K562 (cell line): Measurements from ENCODE around the gene METRN. TPM values are rescaled to one million over a fixed set of nuclear protein-coding genes. Genes with fewer than 3 reads are reported as not detected.

ENCODE experiments used
- ATAC-seq: fragments of 200-7000 bp; cut with Tn5 transposase; 3 replicates; pipeline ENCODE4 v1.9.1; 2020; ENCODE audit warnings: moderate library complexity
- BruUV-seq: library from RNA; stranded (reverse); fragments of 400-500 nt; replicated peaks from 2 replicates; lab custom pipeline; 2021; lab: Mats Ljungman, UMichigan
- CTCF ChIA-PET: fragments of 300-600 bp; formaldehyde crosslinking; extraction: SDS; loops from one replicate; lab custom pipeline; 2021; ENCODE audit warnings: low intra/inter-chr PET ratio; lab: Yijun Ruan, JAX
- POLR2A ChIA-PET: fragments of 300-600, 350-650 bp; sonication (Branson Sonifier 250); formaldehyde crosslinking; extraction: SDS; loops from one replicate; lab custom pipeline; 2021; ENCODE audit warnings: antibody characterized with exemption, inconsistent platforms; lab: Yijun Ruan, JAX
- DNase-seq, 4 experiments: peaks; one replicate each; pipeline versions ENCODE4 v3.0.0 to v3.0.0-alpha.2; 2011 to 2018; ENCODE audit warnings: low spot score in 3 of 4, mixed read lengths in 3 of 4; ENCODE audit errors: extremely low read depth in 1 of 4
- FAIRE-seq: peaks from 2 replicates; lab custom pipeline; 2011; peaks lifted over from hg19 to GRCh38; lab: Jason Lieb, UNC
- H2AFZ ChIP-seq: 2 replicates; pipeline ENCODE4 v1.6.0; 2011; ENCODE audit warnings: low read depth, low read length, control low read depth, inconsistent platforms
- H3K27ac ChIP-seq: fragments of 200-600 bp; 3 replicates; pipeline ENCODE4 v1.8.0; 2011; ENCODE audit warnings: low read depth, mild to moderate bottlenecking, control low read depth, inconsistent platforms, low read length, moderate library complexity, mixed read lengths; ENCODE audit errors: extremely low read depth
- H3K27me3 ChIP-seq, 2 experiments: fragments of 300-600 bp in 1 of 2; 2 replicates in 1 of 2; 3 replicates in 1 of 2; pipeline versions ENCODE4 v1.6.0 to v1.8.0; 2011; ENCODE audit warnings: inconsistent platforms in 2 of 2, low read length in 2 of 2, mild to moderate bottlenecking in 1 of 2, mixed read lengths in 1 of 2, moderate library complexity in 1 of 2; ENCODE audit not compliant: control insufficient read depth in 2 of 2, insufficient read depth in 2 of 2
- H3K36me3 ChIP-seq: fragments of 300-600 bp; 3 replicates; pipeline ENCODE4 v1.8.0; 2011; ENCODE audit warnings: mild to moderate bottlenecking, low read length, inconsistent platforms; ENCODE audit not compliant: control insufficient read depth, insufficient read depth
- H3K4me1 ChIP-seq, 2 experiments: fragments of 200-600 bp in 1 of 2; replicated peaks in 1 of 2; 2 replicates in 1 of 2; 3 replicates in 1 of 2; pipeline versions ENCODE4 v1.5.1 to v1.8.0; 2011; ENCODE audit warnings: inconsistent platforms in 2 of 2, low read length in 2 of 2, mild to moderate bottlenecking in 1 of 2, mixed read lengths in 1 of 2, moderate library complexity in 1 of 2; ENCODE audit not compliant: control insufficient read depth in 2 of 2, insufficient read depth in 2 of 2
- H3K4me2 ChIP-seq: 2 replicates; pipeline ENCODE4 v1.6.1; 2011; ENCODE audit warnings: low read length, control low read depth, inconsistent platforms, mixed read lengths; ENCODE audit not compliant: insufficient read depth
- H3K4me3 ChIP-seq: fragments of 200-600 bp; sonication (generic), shearing (Covaris generic); 2 replicates; pipeline ENCODE4 v1.5.1; 2016; ENCODE audit warnings: control low read depth, inconsistent platforms
- H3K79me2 ChIP-seq: fragments of 200-600 bp; 3 replicates; pipeline ENCODE4 v1.8.0; 2011; ENCODE audit warnings: low read length, inconsistent platforms; ENCODE audit not compliant: control insufficient read depth, insufficient read depth
- H3K9ac ChIP-seq, 2 experiments: 2 replicates each; pipeline versions ENCODE4 v1.6.0 to v1.6.1; 2011; ENCODE audit warnings: low read depth in 2 of 2, low read length in 2 of 2, control low read depth in 1 of 2, inconsistent platforms in 1 of 2, mild to moderate bottlenecking in 1 of 2, mixed read lengths in 1 of 2; ENCODE audit not compliant: insufficient read depth in 1 of 2
- H3K9me1 ChIP-seq: one replicate; pipeline ENCODE4 v1.6.0; 2011; ENCODE audit warnings: inconsistent platforms, mild to moderate bottlenecking, low read length, moderate library complexity; ENCODE audit not compliant: control insufficient read depth, insufficient read depth
- H3K9me3 ChIP-seq: replicated peaks from 2 replicates; pipeline ENCODE4 v1.5.1; 2011; ENCODE audit warnings: low read depth, low read length, inconsistent platforms; ENCODE audit not compliant: control insufficient read depth, insufficient read depth
- H4K20me1 ChIP-seq: replicated peaks from 2 replicates; pipeline ENCODE4 v1.6.1; 2011; ENCODE audit warnings: low read length, inconsistent platforms, mixed read lengths; ENCODE audit not compliant: control insufficient read depth, insufficient read depth
- PCBP1 ChIP-seq: fragments of 200-400 bp; formaldehyde crosslinking; IDR thresholded peaks from 2 replicates; pipeline ENCODE4 v1.6.1; 2018; ENCODE audit warnings: mild to moderate bottlenecking, low read depth, low read length; ENCODE audit not compliant: poor library complexity, severe bottlenecking
- SAP30 ChIP-seq: fragments of 200-600 bp; sonication (generic); IDR thresholded peaks from 2 replicates; pipeline ENCODE4 v1.6.1; 2012; ENCODE audit warnings: borderline replicate concordance, low read depth, mild to moderate bottlenecking, moderate library complexity, low read length, control low read depth, inconsistent platforms; ENCODE audit not compliant: insufficient read depth, poor library complexity, severe bottlenecking
- ZBTB7A ChIP-seq: IDR thresholded peaks from 2 replicates; pipeline ENCODE4 v1.6.1; 2011; ENCODE audit warnings: low read depth, mild to moderate bottlenecking, low read length, moderate library complexity, borderline replicate concordance; ENCODE audit not compliant: control insufficient read depth
- ZFX ChIP-seq: sonication (generic); formaldehyde crosslinking; IDR thresholded peaks from 2 replicates; pipeline ENCODE4 v1.8.0; 2022; ENCODE audit warnings: mild to moderate bottlenecking, missing genetic modification reagents, moderate library complexity
- WGBS: fragments of 100-300 bp; shearing (Covaris generic); methylation state at CpG from one replicate; pipeline ENCODE4 v1.1.6; 2016; ENCODE audit warnings: low coverage, mixed read lengths; ENCODE audit not compliant: insufficient coverage; ENCODE audit errors: missing lambda C conversion rate; 5-methylcytosine and 5-hydroxymethylcytosine counted together
- in situ Hi-C: fragments of 300-500 bp; cut with MboI; formaldehyde crosslinking; loops from 4 replicates; pipeline ENCODE4 v1.15.0; 2018; ENCODE audit warnings: inconsistent platforms, mixed read lengths
- intact Hi-C: fragments of 100-400 bp; cut with micrococcal nuclease; formaldehyde crosslinking; loops from 2 replicates; pipeline ENCODE4 v1.14.2; 2022
- polyA plus RNA-seq, 8 experiments: library from polyadenylated mRNA; depleted of rRNA in 4 of 8; stranded (reverse) in 5 of 8; unstranded in 3 of 8; fragments of >200 nt; fragmentation: Nextera tagmentation in 2 of 8; fragmentation: Illumina TruSeq in 1 of 8; extraction: Ambion mirVana in 2 of 8; extraction: Trizol in 1 of 8; gene quantifications; 2 replicates each; pipeline versions ENCODE4 v1.2.1 to v1.2.3, GENCODE V29; 2011 to 2014; ENCODE audit warnings: inconsistent platforms in 1 of 8, missing spikeins in 1 of 8
- total RNA-seq, 7 experiments: library from RNA; depleted of rRNA in 6 of 7; stranded (reverse); fragments of >200 nt in 6 of 7; fragmentation: Illumina TruSeq in 2 of 7; extraction: Trizol in 2 of 7; gene quantifications; 2 replicates each; pipeline versions ENCODE4 v1.2.1 to v1.2.3, GENCODE V29; 2011 to 2021; ENCODE audit warnings: low replicate concordance in 1 of 7
- TF ChIP-seq, protein P1 (sequence below): sonication (generic); formaldehyde crosslinking; IDR thresholded peaks from 2 replicates; pipeline ENCODE4 v1.8.1; 2023; ENCODE audit warnings: mild to moderate bottlenecking, missing genetic modification reagents
- TF ChIP-seq, protein P2 (sequence below): IDR thresholded peaks from 2 replicates; pipeline ENCODE4 v1.6.1; 2011; ENCODE audit warnings: borderline replicate concordance, low read depth, mild to moderate bottlenecking, moderate library complexity, low read length; ENCODE audit not compliant: insufficient read depth, poor library complexity, severe bottlenecking
- TF ChIP-seq, protein P3 (sequence below), 3 experiments: fragments of 200-800 bp in 1 of 3; sonication (Bioruptor generic) in 1 of 3; sonication (generic) in 1 of 3; formaldehyde crosslinking in 1 of 3; IDR thresholded peaks; 2 replicates each; pipeline versions ENCODE4 v1.6.1 to v1.8.0; 2016 to 2022; ENCODE audit warnings: mild to moderate bottlenecking in 2 of 3, missing compliant biosample characterization in 2 of 3, missing genetic modification characterization in 2 of 3, missing genetic modification reagents in 1 of 3
- TF ChIP-seq, protein P4 (sequence below): sonication (generic); formaldehyde crosslinking; IDR thresholded peaks from 2 replicates; pipeline ENCODE4 v1.9.0; 2022; ENCODE audit warnings: mild to moderate bottlenecking, missing genetic modification reagents
- TF ChIP-seq, protein P5 (sequence below), 3 experiments: IDR thresholded peaks in 2 of 3; conservative IDR thresholded peaks in 1 of 3; 2 replicates each; pipeline ENCODE4 v1.5.1; 2011 to 2012; ENCODE audit warnings: low read length in 3 of 3, mild to moderate bottlenecking in 3 of 3, control low read depth in 2 of 3, improper control_type of control experiment in 1 of 3, inconsistent platforms in 1 of 3, low read depth in 1 of 3, mixed read lengths in 1 of 3, moderate library complexity in 1 of 3; ENCODE audit not compliant: insufficient read depth in 2 of 3

METRN gene
- total and polyA plus RNA-seq, 9 of the 15 experiments (the other 6 are each of a cell fraction or from before 2014, with no cell fraction given): 0.20 to 89.8 (median 15.4) TPM

DNA sequence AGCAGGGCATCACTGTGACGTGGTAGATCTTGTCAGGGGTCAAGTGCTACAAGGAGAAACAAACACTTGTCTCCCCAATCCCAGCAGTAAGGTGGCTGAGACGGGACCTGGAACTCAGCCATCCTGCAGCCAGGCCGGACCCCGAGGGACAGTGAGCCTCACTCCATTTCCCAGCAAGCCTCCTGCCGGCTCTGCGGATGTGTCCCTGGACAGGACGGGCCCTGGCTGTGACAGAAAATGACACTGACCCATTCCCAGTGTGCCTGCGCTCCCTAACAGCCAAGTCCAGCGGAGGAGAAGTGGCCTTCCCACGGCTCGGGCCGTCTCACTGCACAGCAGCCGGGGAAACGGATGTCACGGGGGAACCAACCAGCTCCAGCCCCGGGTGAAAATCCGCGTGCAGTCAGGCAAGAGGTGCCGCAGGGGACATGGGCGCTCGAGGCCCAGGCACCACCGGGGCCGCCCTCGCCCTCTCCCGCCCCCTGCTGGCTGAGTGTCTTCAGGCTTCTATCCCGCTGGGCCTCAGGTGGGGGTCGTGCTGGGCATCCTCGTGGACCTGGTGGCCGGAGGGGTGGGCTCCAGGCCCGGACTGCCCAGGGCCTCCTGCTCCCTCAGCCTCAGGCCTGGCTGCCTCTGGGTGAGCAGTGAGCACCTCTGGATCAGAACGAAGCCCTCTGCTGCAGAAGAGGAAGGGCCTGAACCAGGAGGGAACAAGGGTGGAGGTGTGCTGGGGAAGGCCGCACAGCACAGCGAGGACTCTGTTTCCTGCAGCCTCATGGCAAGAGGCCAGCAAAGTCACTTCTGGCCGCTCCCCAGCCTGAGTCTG, 18.7 kb downstream of the METRN start:
- H3K27ac ChIP-seq: no peak overlapping the region
- no TSS peak for BruUV-seq
- H3K79me2 ChIP-seq: peaks cover 15% of the 10 kb centered on the region
- ChIA-PET POLR2A (interaction anchor here (0.6 kb wide), 1 partner anchor 88 kb away, joined by 3 read pairs; no protein-coding TSS in a partner anchor), CTCF (interaction anchor here (0.6 kb wide), 1 partner anchor 52 kb away, joined by 3 read pairs; no protein-coding TSS in a partner anchor)
- in situ Hi-C loops: no loop called here
- DNase-seq (peak; percentile 48 to 61 (median 56)), ATAC-seq (peak; percentile 71), FAIRE-seq (no peak)
- no peaks in the 10 kb centered on the region; the same call in 1 of the 2 replicates for H4K20me1 ChIP-seq
- H3K4me1 ChIP-seq: peaks cover 13 to 96% of the 10 kb centered on the region in 2 experiments
- intact Hi-C loops: no loop called here
- WGBS: 78% methylated on average over 19 of the region's 34 CpGs
- H3K9me1 ChIP-seq: peaks cover 6% of the 10 kb centered on the region
- no peak overlapping the region for H2AFZ ChIP-seq
- no peak overlapping the region for H3K4me3 ChIP-seq
- no peak overlapping the region for H3K4me2 ChIP-seq
- peak overlapping the region in 1 of 2 experiments; percentile 89; a peak in 2 of 4 replicates for H3K9ac ChIP-seq
- no peaks in the 10 kb centered on the region for H3K9me3 ChIP-seq
- H3K36me3 ChIP-seq: peaks cover 87% of the 10 kb centered on the region; the same call in 2 of the 3 replicates
- H3K27me3 ChIP-seq: no peaks in the 10 kb centered on the region
- TF ChIP-seq, protein P1, sequence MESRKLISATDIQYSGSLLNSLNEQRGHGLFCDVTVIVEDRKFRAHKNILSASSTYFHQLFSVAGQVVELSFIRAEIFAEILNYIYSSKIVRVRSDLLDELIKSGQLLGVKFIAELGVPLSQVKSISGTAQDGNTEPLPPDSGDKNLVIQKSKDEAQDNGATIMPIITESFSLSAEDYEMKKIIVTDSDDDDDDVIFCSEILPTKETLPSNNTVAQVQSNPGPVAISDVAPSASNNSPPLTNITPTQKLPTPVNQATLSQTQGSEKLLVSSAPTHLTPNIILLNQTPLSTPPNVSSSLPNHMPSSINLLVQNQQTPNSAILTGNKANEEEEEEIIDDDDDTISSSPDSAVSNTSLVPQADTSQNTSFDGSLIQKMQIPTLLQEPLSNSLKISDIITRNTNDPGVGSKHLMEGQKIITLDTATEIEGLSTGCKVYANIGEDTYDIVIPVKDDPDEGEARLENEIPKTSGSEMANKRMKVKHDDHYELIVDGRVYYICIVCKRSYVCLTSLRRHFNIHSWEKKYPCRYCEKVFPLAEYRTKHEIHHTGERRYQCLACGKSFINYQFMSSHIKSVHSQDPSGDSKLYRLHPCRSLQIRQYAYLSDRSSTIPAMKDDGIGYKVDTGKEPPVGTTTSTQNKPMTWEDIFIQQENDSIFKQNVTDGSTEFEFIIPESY: peak; percentile 99
- TF ChIP-seq, protein P2, sequence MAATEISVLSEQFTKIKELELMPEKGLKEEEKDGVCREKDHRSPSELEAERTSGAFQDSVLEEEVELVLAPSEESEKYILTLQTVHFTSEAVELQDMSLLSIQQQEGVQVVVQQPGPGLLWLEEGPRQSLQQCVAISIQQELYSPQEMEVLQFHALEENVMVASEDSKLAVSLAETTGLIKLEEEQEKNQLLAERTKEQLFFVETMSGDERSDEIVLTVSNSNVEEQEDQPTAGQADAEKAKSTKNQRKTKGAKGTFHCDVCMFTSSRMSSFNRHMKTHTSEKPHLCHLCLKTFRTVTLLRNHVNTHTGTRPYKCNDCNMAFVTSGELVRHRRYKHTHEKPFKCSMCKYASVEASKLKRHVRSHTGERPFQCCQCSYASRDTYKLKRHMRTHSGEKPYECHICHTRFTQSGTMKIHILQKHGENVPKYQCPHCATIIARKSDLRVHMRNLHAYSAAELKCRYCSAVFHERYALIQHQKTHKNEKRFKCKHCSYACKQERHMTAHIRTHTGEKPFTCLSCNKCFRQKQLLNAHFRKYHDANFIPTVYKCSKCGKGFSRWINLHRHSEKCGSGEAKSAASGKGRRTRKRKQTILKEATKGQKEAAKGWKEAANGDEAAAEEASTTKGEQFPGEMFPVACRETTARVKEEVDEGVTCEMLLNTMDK: peak; percentile 79
- no peak for TF ChIP-seq SAP30
- peak; percentile 33 for TF ChIP-seq ZFX (CRISPR knock-in tag)
- TF ChIP-seq, protein P3, sequence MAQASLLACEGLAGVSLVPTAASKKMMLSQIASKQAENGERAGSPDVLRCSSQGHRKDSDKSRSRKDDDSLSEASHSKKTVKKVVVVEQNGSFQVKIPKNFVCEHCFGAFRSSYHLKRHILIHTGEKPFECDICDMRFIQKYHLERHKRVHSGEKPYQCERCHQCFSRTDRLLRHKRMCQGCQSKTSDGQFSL (CRISPR knock-in tag; IDR thresholded peaks at IDR 0.05): 0 out of 2 replicates have a peak, but pooled peaks have one; percentile 32
- TF ChIP-seq, protein P3 (tag; IDR thresholded peaks at IDR 0.05): no peak
- TF ChIP-seq ZBTB7A: peak; percentile 55; the same call in 1 of the 2 replicates
- TF ChIP-seq, protein P4, sequence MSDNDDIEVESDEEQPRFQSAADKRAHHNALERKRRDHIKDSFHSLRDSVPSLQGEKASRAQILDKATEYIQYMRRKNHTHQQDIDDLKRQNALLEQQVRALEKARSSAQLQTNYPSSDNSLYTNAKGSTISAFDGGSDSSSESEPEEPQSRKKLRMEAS (CRISPR knock-in tag): 0 out of 2 replicates have a peak, but pooled peaks have one; percentile 25
- TF ChIP-seq, protein P5, sequence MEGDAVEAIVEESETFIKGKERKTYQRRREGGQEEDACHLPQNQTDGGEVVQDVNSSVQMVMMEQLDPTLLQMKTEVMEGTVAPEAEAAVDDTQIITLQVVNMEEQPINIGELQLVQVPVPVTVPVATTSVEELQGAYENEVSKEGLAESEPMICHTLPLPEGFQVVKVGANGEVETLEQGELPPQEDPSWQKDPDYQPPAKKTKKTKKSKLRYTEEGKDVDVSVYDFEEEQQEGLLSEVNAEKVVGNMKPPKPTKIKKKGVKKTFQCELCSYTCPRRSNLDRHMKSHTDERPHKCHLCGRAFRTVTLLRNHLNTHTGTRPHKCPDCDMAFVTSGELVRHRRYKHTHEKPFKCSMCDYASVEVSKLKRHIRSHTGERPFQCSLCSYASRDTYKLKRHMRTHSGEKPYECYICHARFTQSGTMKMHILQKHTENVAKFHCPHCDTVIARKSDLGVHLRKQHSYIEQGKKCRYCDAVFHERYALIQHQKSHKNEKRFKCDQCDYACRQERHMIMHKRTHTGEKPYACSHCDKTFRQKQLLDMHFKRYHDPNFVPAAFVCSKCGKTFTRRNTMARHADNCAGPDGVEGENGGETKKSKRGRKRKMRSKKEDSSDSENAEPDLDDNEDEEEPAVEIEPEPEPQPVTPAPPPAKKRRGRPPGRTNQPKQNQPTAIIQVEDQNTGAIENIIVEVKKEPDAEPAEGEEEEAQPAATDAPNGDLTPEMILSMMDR (IDR thresholded peaks at IDR 0.05 in 2 of 3, conservative IDR thresholded peaks at IDR 0.05 in 1 of 3; ENCODE audit: insufficient read depth in 2 of 3, low read depth in 1 of 3, low read length in 3 of 3): peak; percentile 59 to 79 (median 74)
- peak; percentile 70 for TF ChIP-seq PCBP1
